ENCODE data around the gene FBLN1.
"Not testable (repeated sequence)": the region's sequence is repeated elsewhere in the genome, so short reads cannot be mapped to it uniquely, and the experiment has no call there.

FBLN1 gene

GRCh38 chr22:45490836-45491235 lies 11.8 kb upstream of the FBLN1 start:
- H3K36me3 ChIP-seq (ENCODE audit: control insufficient read depth in 2 of 2, insufficient read depth in 2 of 2, low read length in 2 of 2) = no peaks in the 10 kb centered on the region
- H3K4me1 ChIP-seq (ENCODE audit: control insufficient read depth, insufficient read depth, low read length) = no peaks in the 10 kb centered on the region
- no peak overlapping the region for H3K27ac ChIP-seq (ENCODE audit: low read length)
- no peaks in the 10 kb centered on the region for H3K27me3 ChIP-seq (ENCODE audit: control insufficient read depth in 1 of 2, insufficient read depth in 2 of 2, low read length in 2 of 2)
- no peak overlapping the region for H3K9ac ChIP-seq (ENCODE audit: low read length in 2 of 2)
- no peak overlapping the region for H3K4me3 ChIP-seq (ENCODE audit: low read length in 2 of 2)
- no peaks in the 10 kb centered on the region for H3K9me3 ChIP-seq (ENCODE audit: control insufficient read depth in 2 of 2, low read length in 2 of 2)

GRCh38 chr22:45491841-45492240 lies 10.8 kb upstream of the FBLN1 start:
- Histone ChIP-seq H3K36me3 (ENCODE audit: control insufficient read depth in 2 of 2, insufficient read depth in 2 of 2, low read length in 2 of 2) (no peaks in the 10 kb centered on the region), H3K4me1 (ENCODE audit: control insufficient read depth, insufficient read depth, low read length) (peaks cover 4% of the 10 kb centered on the region), H3K9ac (ENCODE audit: low read length in 2 of 2) (no peak overlapping the region), H3K9me3 (ENCODE audit: control insufficient read depth in 2 of 2, low read length in 2 of 2) (no peaks in the 10 kb centered on the region), H3K27me3 (ENCODE audit: control insufficient read depth in 1 of 2, insufficient read depth in 2 of 2, low read length in 2 of 2) (peaks cover 2 to 3% of the 10 kb centered on the region in 2 donors), H3K27ac (ENCODE audit: low read length) (no peak overlapping the region), H3K4me3 (ENCODE audit: low read length in 2 of 2) (no peak overlapping the region)

- Histone ChIP-seq H3K9ac (ENCODE audit: low read length in 2 of 2) (no peak overlapping the region), H3K4me1 (ENCODE audit: control insufficient read depth, insufficient read depth, low read length) (peaks cover 6% of the 10 kb centered on the region), H3K4me3 (ENCODE audit: low read length in 2 of 2) (no peak overlapping the region), H3K27ac (ENCODE audit: low read length) (no peak overlapping the region), H3K9me3 (ENCODE audit: control insufficient read depth in 2 of 2, low read length in 2 of 2) (no peaks in the 10 kb centered on the region), H3K36me3 (ENCODE audit: control insufficient read depth in 2 of 2, insufficient read depth in 2 of 2, low read length in 2 of 2) (no peaks in the 10 kb centered on the region), H3K27me3 (ENCODE audit: control insufficient read depth in 1 of 2, insufficient read depth in 2 of 2, low read length in 2 of 2) (peaks cover 2 to 3% of the 10 kb centered on the region in 2 donors)
Measured at GRCh38 chr22:45493286-45493771, 9.4 kb upstream of the FBLN1 start.

- H3K4me3 ChIP-seq (ENCODE audit: low read length in 2 of 2); H3K27ac ChIP-seq (ENCODE audit: low read length); H3K9ac ChIP-seq (ENCODE audit: low read length in 2 of 2); H3K36me3 ChIP-seq (ENCODE audit: control insufficient read depth in 2 of 2, insufficient read depth in 2 of 2, low read length in 2 of 2); H3K27me3 ChIP-seq (ENCODE audit: control insufficient read depth in 1 of 2, insufficient read depth in 2 of 2, low read length in 2 of 2); H3K9me3 ChIP-seq (ENCODE audit: control insufficient read depth in 2 of 2, low read length in 2 of 2): not testable (repeated sequence)
- H3K4me1 ChIP-seq (ENCODE audit: control insufficient read depth, insufficient read depth, low read length) = peaks cover 14% of the 10 kb centered on the region
Measured at GRCh38 chr22:45494306-45494705, 8.4 kb upstream of the FBLN1 start.

GRCh38 chr22:45495616-45496015 lies 7.1 kb upstream of the FBLN1 start:
- H3K36me3 ChIP-seq (ENCODE audit: control insufficient read depth in 2 of 2, insufficient read depth in 2 of 2, low read length in 2 of 2); H3K27ac ChIP-seq (ENCODE audit: low read length); H3K9ac ChIP-seq (ENCODE audit: low read length in 2 of 2); H3K9me3 ChIP-seq (ENCODE audit: control insufficient read depth in 2 of 2, low read length in 2 of 2); H3K27me3 ChIP-seq (ENCODE audit: control insufficient read depth in 1 of 2, insufficient read depth in 2 of 2, low read length in 2 of 2); H3K4me3 ChIP-seq (ENCODE audit: low read length in 2 of 2): not testable (repeated sequence)
- H3K4me1 ChIP-seq (ENCODE audit: control insufficient read depth, insufficient read depth, low read length) = peaks cover 14% of the 10 kb centered on the region

GRCh38 chr22:45496451-45496941 lies 6.2 kb upstream of the FBLN1 start:
- peaks cover 3 to 4% of the 10 kb centered on the region in 2 donors for H3K27me3 ChIP-seq (ENCODE audit: control insufficient read depth in 1 of 2, insufficient read depth in 2 of 2, low read length in 2 of 2)
- H3K36me3 ChIP-seq (ENCODE audit: control insufficient read depth in 2 of 2, insufficient read depth in 2 of 2, low read length in 2 of 2) = no peaks in the 10 kb centered on the region

GRCh38 chr22:45497351-45498145 lies 5.1 kb upstream of the FBLN1 start:
- Histone ChIP-seq H3K9me3 (ENCODE audit: control insufficient read depth in 2 of 2, low read length in 2 of 2) (no peaks in the 10 kb centered on the region), H3K36me3 (ENCODE audit: control insufficient read depth in 2 of 2, insufficient read depth in 2 of 2, low read length in 2 of 2) (no peaks in the 10 kb centered on the region), H3K27ac (ENCODE audit: low read length) (no peak overlapping the region), H3K27me3 (ENCODE audit: control insufficient read depth in 1 of 2, insufficient read depth in 2 of 2, low read length in 2 of 2) (peaks cover 9 to 11% of the 10 kb centered on the region in 2 donors), H3K9ac (ENCODE audit: low read length in 2 of 2) (no peak overlapping the region), H3K4me1 (ENCODE audit: control insufficient read depth, insufficient read depth, low read length) (peaks cover 17% of the 10 kb centered on the region), H3K4me3 (ENCODE audit: low read length in 2 of 2) (no peak overlapping the region)

More at GRCh38 chr22:45496451-45496941, 6.2 kb upstream of the FBLN1 start:
- H3K27ac ChIP-seq (ENCODE audit: low read length) = no peak overlapping the region
- no peak overlapping the region for H3K9ac ChIP-seq (ENCODE audit: low read length in 2 of 2)
- no peak overlapping the region for H3K4me3 ChIP-seq (ENCODE audit: low read length in 2 of 2)
- no peaks in the 10 kb centered on the region for H3K9me3 ChIP-seq (ENCODE audit: control insufficient read depth in 2 of 2, low read length in 2 of 2)
- H3K4me1 ChIP-seq (ENCODE audit: control insufficient read depth, insufficient read depth, low read length) = peaks cover 14% of the 10 kb centered on the region

GRCh38 chr22:45499746-45500145 lies 2.9 kb upstream of the FBLN1 start:
- no peak overlapping the region for H3K27ac ChIP-seq (ENCODE audit: low read length)
- peaks cover 17 to 23% of the 10 kb centered on the region in 2 donors for H3K27me3 ChIP-seq (ENCODE audit: control insufficient read depth in 1 of 2, insufficient read depth in 2 of 2, low read length in 2 of 2)
- no peaks in the 10 kb centered on the region for H3K36me3 ChIP-seq (ENCODE audit: control insufficient read depth in 2 of 2, insufficient read depth in 2 of 2, low read length in 2 of 2)
- H3K4me1 ChIP-seq (ENCODE audit: control insufficient read depth, insufficient read depth, low read length) = peaks cover 20% of the 10 kb centered on the region
- no peak overlapping the region for H3K9ac ChIP-seq (ENCODE audit: low read length in 2 of 2)
- no peak overlapping the region for H3K4me3 ChIP-seq (ENCODE audit: low read length in 2 of 2)
- no peaks in the 10 kb centered on the region for H3K9me3 ChIP-seq (ENCODE audit: control insufficient read depth in 2 of 2, low read length in 2 of 2)

GRCh38 chr22:45503050-45503815 lies 550 bp downstream of the FBLN1 start:
- Histone ChIP-seq H3K27ac (ENCODE audit: low read length) (peak overlapping the region; percentile 37), H3K9me3 (ENCODE audit: control insufficient read depth in 2 of 2, low read length in 2 of 2) (no peaks in the 10 kb centered on the region), H3K4me3 (ENCODE audit: low read length in 2 of 2) (peak overlapping the region; percentile 54 to 73), H3K36me3 (ENCODE audit: control insufficient read depth in 2 of 2, insufficient read depth in 2 of 2, low read length in 2 of 2) (no peaks in the 10 kb centered on the region), H3K9ac (ENCODE audit: low read length in 2 of 2) (peak overlapping the region; percentile 42 to 63), H3K27me3 (ENCODE audit: control insufficient read depth in 1 of 2, insufficient read depth in 2 of 2, low read length in 2 of 2) (peaks cover 16 to 21% of the 10 kb centered on the region in 2 donors), H3K4me1 (ENCODE audit: control insufficient read depth, insufficient read depth, low read length) (peaks cover 35% of the 10 kb centered on the region)

- H3K36me3 ChIP-seq (ENCODE audit: control insufficient read depth in 2 of 2, insufficient read depth in 2 of 2, low read length in 2 of 2) = no peaks in the 10 kb centered on the region
- peaks cover 31% of the 10 kb centered on the region for H3K4me1 ChIP-seq (ENCODE audit: control insufficient read depth, insufficient read depth, low read length)
- no peaks in the 10 kb centered on the region for H3K9me3 ChIP-seq (ENCODE audit: control insufficient read depth in 2 of 2, low read length in 2 of 2)
- peaks cover 16 to 21% of the 10 kb centered on the region in 2 donors for H3K27me3 ChIP-seq (ENCODE audit: control insufficient read depth in 1 of 2, insufficient read depth in 2 of 2, low read length in 2 of 2)
- H3K9ac ChIP-seq (ENCODE audit: low read length in 2 of 2) = peak overlapping the region; percentile 42 to 63
- H3K27ac ChIP-seq (ENCODE audit: low read length) = peak overlapping the region; percentile 46
- peak overlapping the region; percentile 54 to 73 for H3K4me3 ChIP-seq (ENCODE audit: low read length in 2 of 2)
Measured at GRCh38 chr22:45503816-45504372, 1.2 kb downstream of the FBLN1 start.
